Right lobe of liver (tissue), 4 donors: ENCODE results near the gene CACNA1B.

Experiments
- POLR2A ChIP-seq: fragments of 450-650 bp; IDR thresholded peaks from one replicate; pipeline ENCODE4 v1.6.1; 2017; ENCODE audit warnings: antibody characterized with exemption, mild to moderate bottlenecking
- TF ChIP-seq, protein P1 (sequence below), 4 donors: fragments of 200-600 bp in 3 of 4; fragments of 450-650 bp in 1 of 4; IDR thresholded peaks; one replicate each; pipeline versions ENCODE4 v1.5.1 to v1.8.0; 2016 to 2022; ENCODE audit warnings: antibody characterized with exemption in 4 of 4, mild to moderate bottlenecking in 2 of 4
- donor health status: DM: no; HTN: no; CAD: no.
- donor health status: DM: no; HTN: no; CAD: no.
- donor health status: DM: no; HTN: yes; CAD: no.

DNA sequence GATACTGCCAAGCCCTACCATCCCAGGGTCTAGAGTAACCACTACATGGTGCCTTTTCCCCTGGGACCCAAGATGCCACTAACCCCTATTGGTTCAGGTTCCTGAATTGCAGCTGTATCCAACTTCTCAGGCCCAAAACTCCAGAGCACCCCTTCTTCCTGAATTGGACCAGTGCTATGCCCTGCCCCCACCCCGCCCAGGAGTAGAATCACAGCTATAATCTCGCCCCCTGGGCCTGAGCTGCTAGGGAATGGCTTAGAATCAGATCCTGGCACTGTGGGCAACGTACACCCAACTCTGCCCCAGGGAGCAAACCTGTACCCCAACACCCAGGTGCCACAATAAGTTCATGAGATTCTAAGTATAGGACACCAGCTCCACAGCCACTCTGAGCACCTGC is 206.3 kb downstream of the CACNA1B start:
- TF ChIP-seq, protein P1, sequence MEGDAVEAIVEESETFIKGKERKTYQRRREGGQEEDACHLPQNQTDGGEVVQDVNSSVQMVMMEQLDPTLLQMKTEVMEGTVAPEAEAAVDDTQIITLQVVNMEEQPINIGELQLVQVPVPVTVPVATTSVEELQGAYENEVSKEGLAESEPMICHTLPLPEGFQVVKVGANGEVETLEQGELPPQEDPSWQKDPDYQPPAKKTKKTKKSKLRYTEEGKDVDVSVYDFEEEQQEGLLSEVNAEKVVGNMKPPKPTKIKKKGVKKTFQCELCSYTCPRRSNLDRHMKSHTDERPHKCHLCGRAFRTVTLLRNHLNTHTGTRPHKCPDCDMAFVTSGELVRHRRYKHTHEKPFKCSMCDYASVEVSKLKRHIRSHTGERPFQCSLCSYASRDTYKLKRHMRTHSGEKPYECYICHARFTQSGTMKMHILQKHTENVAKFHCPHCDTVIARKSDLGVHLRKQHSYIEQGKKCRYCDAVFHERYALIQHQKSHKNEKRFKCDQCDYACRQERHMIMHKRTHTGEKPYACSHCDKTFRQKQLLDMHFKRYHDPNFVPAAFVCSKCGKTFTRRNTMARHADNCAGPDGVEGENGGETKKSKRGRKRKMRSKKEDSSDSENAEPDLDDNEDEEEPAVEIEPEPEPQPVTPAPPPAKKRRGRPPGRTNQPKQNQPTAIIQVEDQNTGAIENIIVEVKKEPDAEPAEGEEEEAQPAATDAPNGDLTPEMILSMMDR (IDR thresholded peaks at IDR 0.05): no peak
- no peak for TF ChIP-seq POLR2A
